Ascending aorta (tissue), 2 donors: Measurements from ENCODE around the gene ZNF619. TPM values are rescaled to one million over a fixed set of nuclear protein-coding genes. Genes with fewer than 3 reads are reported as not detected.

Experiments
- DNase-seq, 2 donors: peaks; one replicate each; pipeline ENCODE4 v3.0.0-alpha.2; 2019; ENCODE audit warnings: low spot score in 2 of 2
- H3K27ac ChIP-seq, 2 donors: fragments of 200-600 bp; sonication (generic); one replicate each; pipeline ENCODE4 v1.5.1; 2016 to 2017; ENCODE audit warnings: mild to moderate bottlenecking in 1 of 2
- H3K27me3 ChIP-seq: fragments of 200-600 bp; sonication (generic); one replicate; pipeline ENCODE4 v1.5.1; 2017
- H3K36me3 ChIP-seq, 2 donors: fragments of 200-600 bp; sonication (generic); one replicate each; pipeline ENCODE4 v1.5.1; 2016
- H3K4me1 ChIP-seq, 2 donors: fragments of 200-600 bp; sonication (generic); one replicate each; pipeline ENCODE4 v1.5.1; 2016 to 2017; ENCODE audit warnings: mild to moderate bottlenecking in 1 of 2
- H3K4me3 ChIP-seq, 2 donors: fragments of 200-600 bp; sonication (generic); one replicate each; pipeline ENCODE4 v1.5.1; 2016 to 2017; ENCODE audit warnings: mild to moderate bottlenecking in 1 of 2
- H3K9me3 ChIP-seq, 2 donors: fragments of 200-600 bp; sonication (generic); one replicate each; pipeline ENCODE4 v1.5.1; 2016
- CTCF ChIP-seq, 3 experiments: fragments of 200-600 bp in 2 of 3; fragments of 450-650 bp in 1 of 3; sonication (generic) in 2 of 3; IDR thresholded peaks; one replicate each; pipeline ENCODE4 v1.5.1; 2016 to 2019; ENCODE audit warnings: antibody characterized with exemption in 3 of 3, mild to moderate bottlenecking in 1 of 3, moderate library complexity in 1 of 3
- intact Hi-C: fragments of 100-400 bp; cut with DNase I; formaldehyde crosslinking; loops from one replicate; pipeline ENCODE4 v1.15.1; 2023
- total RNA-seq: library from RNA; depleted of rRNA; stranded (reverse); fragments of >200 nt; gene quantifications from one replicate; pipeline ENCODE4 v1.1.0, GENCODE V29; 2016

ZNF619 gene
- 1.4 TPM for total RNA-seq

- peak within 1 kb of the TSS; percentile 64 to 72 for H3K27ac ChIP-seq
- DNase-seq, result peak in 1 of 2 donors; percentile 85
- H3K36me3 ChIP-seq, result peaks cover 4 to 22% of the 10 kb centered on the region in 2 donors
- H3K9me3 ChIP-seq, result no peaks in the 10 kb centered on the region
- H3K4me1 ChIP-seq, result peaks cover 0 to 7% of the 10 kb centered on the region in 2 donors
- no peak for TF ChIP-seq CTCF (IDR thresholded peaks at IDR 0.05)
- peak within 1 kb of the TSS; percentile 65 to 96 for H3K4me3 ChIP-seq
- no peaks in the 10 kb centered on the region for H3K27me3 ChIP-seq
- intact Hi-C loops, result loop anchor here (1.0 to 2.0 kb wide), 3 partner anchors 23 to 48 kb away; partner anchors contain the start of genes ZNF620 and ZNF621
Measured at GRCh38 chr3:40476478-40477470, at the start of gene ZNF619. Gene ZNF619, plus strand, starts transcription at chr3:40477122. Its CDS starts 858 bp downstream, at chr3:40477980.

GRCh38 chr3:40432793-40433192 lies 44.1 kb upstream of the ZNF619 start:
- Histone ChIP-seq H3K27me3 (no peaks in the 10 kb centered on the region), H3K36me3 (no peaks in the 10 kb centered on the region), H3K9me3 (no peaks in the 10 kb centered on the region), H3K4me3 (no peak overlapping the region), H3K27ac (no peak overlapping the region), H3K4me1 (no peaks in the 10 kb centered on the region)
- DNase-seq, result no peak
- intact Hi-C loops, result no loop called here
- no peak for TF ChIP-seq CTCF (IDR thresholded peaks at IDR 0.05)

GRCh38 chr3:40437889-40438288 lies 39.0 kb upstream of the ZNF619 start:
- intact Hi-C loops, result no loop called here
- Histone ChIP-seq H3K27me3 (no peaks in the 10 kb centered on the region), H3K4me3 (no peak overlapping the region), H3K9me3 (no peaks in the 10 kb centered on the region), H3K27ac (no peak overlapping the region), H3K4me1 (no peaks in the 10 kb centered on the region), H3K36me3 (no peaks in the 10 kb centered on the region)
- TF ChIP-seq CTCF (IDR thresholded peaks at IDR 0.05), result no peak
- no peak for DNase-seq

GRCh38 chr3:40445062-40445461 lies 31.9 kb upstream of the ZNF619 start:
- Histone ChIP-seq H3K36me3 (peaks cover 0 to 7% of the 10 kb centered on the region in 2 donors), H3K4me1 (no peaks in the 10 kb centered on the region), H3K27ac (no peak overlapping the region), H3K9me3 (no peaks in the 10 kb centered on the region), H3K27me3 (no peaks in the 10 kb centered on the region), H3K4me3 (no peak overlapping the region)
- TF ChIP-seq CTCF (IDR thresholded peaks at IDR 0.05), result no peak
- DNase-seq, result no peak
- intact Hi-C loops, result no loop called here

- H3K27ac ChIP-seq, result no peak overlapping the region
- intact Hi-C loops, result no loop called here
Measured at GRCh38 chr3:40445880-40446279, 31.0 kb upstream of the ZNF619 start.

More at GRCh38 chr3:40445880-40446279, 31.0 kb upstream of the ZNF619 start:
- no peaks in the 10 kb centered on the region for H3K9me3 ChIP-seq
- H3K36me3 ChIP-seq, result peaks cover 2 to 7% of the 10 kb centered on the region in 2 donors
- no peak overlapping the region for H3K4me3 ChIP-seq
- H3K4me1 ChIP-seq, result no peaks in the 10 kb centered on the region
- no peak for DNase-seq
- no peaks in the 10 kb centered on the region for H3K27me3 ChIP-seq
- no peak for TF ChIP-seq CTCF (IDR thresholded peaks at IDR 0.05)
